ENCODE measurements around the gene GLT6D1.

DNA sequence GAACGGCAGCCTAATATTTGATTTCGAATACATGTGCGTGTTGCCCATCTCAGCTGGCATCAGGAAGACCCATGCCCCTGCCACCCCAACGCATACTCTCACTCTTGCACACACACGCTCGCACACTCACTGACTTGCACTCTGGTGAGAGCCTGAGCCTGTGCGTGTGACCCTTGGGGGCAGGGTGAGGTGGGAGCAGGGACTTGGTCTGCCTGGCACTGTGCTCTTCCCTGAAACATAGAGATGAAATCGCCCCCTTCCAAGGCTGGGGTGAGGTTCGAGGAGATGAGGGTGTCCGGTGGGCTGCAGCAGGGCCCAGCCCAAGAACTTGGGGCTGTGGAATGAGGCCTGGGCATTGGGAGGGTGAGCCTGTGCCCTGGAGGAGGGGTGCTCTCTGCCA, 24.9 kb upstream of the GLT6D1 start:
- TF ChIP-seq, protein P1, sequence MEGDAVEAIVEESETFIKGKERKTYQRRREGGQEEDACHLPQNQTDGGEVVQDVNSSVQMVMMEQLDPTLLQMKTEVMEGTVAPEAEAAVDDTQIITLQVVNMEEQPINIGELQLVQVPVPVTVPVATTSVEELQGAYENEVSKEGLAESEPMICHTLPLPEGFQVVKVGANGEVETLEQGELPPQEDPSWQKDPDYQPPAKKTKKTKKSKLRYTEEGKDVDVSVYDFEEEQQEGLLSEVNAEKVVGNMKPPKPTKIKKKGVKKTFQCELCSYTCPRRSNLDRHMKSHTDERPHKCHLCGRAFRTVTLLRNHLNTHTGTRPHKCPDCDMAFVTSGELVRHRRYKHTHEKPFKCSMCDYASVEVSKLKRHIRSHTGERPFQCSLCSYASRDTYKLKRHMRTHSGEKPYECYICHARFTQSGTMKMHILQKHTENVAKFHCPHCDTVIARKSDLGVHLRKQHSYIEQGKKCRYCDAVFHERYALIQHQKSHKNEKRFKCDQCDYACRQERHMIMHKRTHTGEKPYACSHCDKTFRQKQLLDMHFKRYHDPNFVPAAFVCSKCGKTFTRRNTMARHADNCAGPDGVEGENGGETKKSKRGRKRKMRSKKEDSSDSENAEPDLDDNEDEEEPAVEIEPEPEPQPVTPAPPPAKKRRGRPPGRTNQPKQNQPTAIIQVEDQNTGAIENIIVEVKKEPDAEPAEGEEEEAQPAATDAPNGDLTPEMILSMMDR (conservative IDR thresholded peaks at IDR 0.05), result no peak
- TF ChIP-seq ZFX (IDR thresholded peaks at IDR 0.05), result no peak
